ENCODE data around the gene SHOC1. TPM values are rescaled to one million over a fixed set of nuclear protein-coding genes. Genes with fewer than 3 reads are reported as not detected.

The SHOC1 gene
- total and polyA plus RNA-seq, 2 donors (not counting 1 experiment from before 2014, with no cell fraction given), result under 0.01 to 0.02 TPM

- TF ChIP-seq CTCF (conservative IDR thresholded peaks at IDR 0.05 in 1 of 2, IDR thresholded peaks at IDR 0.05 in 1 of 2; ENCODE audit: low read depth in 1 of 2, low read length in 2 of 2), result no peak
- no peak for TF ChIP-seq EZH2 (IDR thresholded peaks at IDR 0.05; ENCODE audit: low read length, missing control alignments)
- Histone ChIP-seq H3K9me3 (ENCODE audit: control insufficient read depth, insufficient read depth, low read depth, low read length) (no peaks in the 10 kb centered on the region), H3K79me2 (ENCODE audit: control insufficient read depth, insufficient read depth, low read length) (no peaks in the 10 kb centered on the region)
Measured at GRCh38 chr9:111825468-111826145, 30.9 kb upstream of the SHOC1 start.

DNA sequence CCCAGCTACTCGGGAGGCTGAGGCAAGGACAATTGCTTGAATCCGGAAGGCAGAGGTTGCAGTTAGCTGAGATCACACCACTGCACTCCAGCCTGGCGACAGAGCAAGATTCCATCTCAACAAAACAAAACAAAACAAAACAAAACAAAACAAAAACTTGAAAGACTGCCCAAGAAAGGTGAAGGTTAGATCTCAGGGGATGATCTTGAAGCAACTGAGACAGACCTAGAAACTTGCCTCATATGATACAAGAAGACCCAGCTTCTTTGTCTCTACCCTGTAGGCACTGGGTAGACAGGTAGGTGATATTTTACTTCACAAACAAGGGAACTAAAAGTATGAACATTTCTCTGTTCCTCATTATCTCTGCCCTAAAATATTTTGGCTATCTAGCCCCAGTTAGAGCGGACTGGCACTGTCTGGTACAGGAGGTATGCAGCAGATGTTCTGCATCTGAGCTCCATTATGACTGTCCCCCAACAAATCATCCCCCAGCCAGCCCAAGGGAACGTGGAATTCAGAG lies 26.3 kb upstream of the SHOC1 start:
- no peak overlapping the region for H2AFZ ChIP-seq (ENCODE audit: low read length)
- no peak for TF ChIP-seq EZH2 (IDR thresholded peaks at IDR 0.05; ENCODE audit: low read length, missing control alignments)
- TF ChIP-seq CTCF (conservative IDR thresholded peaks at IDR 0.05 in 1 of 2, IDR thresholded peaks at IDR 0.05 in 1 of 2; ENCODE audit: low read depth in 1 of 2, low read length in 2 of 2), result no peak
- no peaks in the 10 kb centered on the region for H4K20me1 ChIP-seq (ENCODE audit: control insufficient read depth, extremely low read depth, insufficient read depth, low read length)
- no peaks in the 10 kb centered on the region for H3K27me3 ChIP-seq (ENCODE audit: control insufficient read depth, insufficient read depth, low read length)
- H3K4me3 ChIP-seq (replicated peaks in 1 of 4; ENCODE audit: control extremely low read depth in 1 of 4, insufficient read depth in 1 of 4, low read depth in 3 of 4, low read length in 4 of 4), result no peak overlapping the region
- H3K9me3 ChIP-seq (ENCODE audit: control insufficient read depth, insufficient read depth, low read depth, low read length), result no peaks in the 10 kb centered on the region
- no peak overlapping the region for H3K27ac ChIP-seq (ENCODE audit: insufficient read depth, low read length)
- no peaks in the 10 kb centered on the region for H3K36me3 ChIP-seq (ENCODE audit: control insufficient read depth, insufficient read depth, low read length)
- no peak for DNase-seq (ENCODE audit: low read depth in 2 of 2)
- H3K4me1 ChIP-seq (ENCODE audit: control insufficient read depth, extremely low read depth, insufficient read depth, low read length), result no peaks in the 10 kb centered on the region
- H3K79me2 ChIP-seq (ENCODE audit: control insufficient read depth, insufficient read depth, low read length), result no peaks in the 10 kb centered on the region
- no peak overlapping the region for H3K4me2 ChIP-seq (ENCODE audit: extremely low read depth, insufficient read depth, low read length)
- H3K9ac ChIP-seq (ENCODE audit: insufficient read depth, low read length), result no peak overlapping the region

More at GRCh38 chr9:111825468-111826145, 30.9 kb upstream of the SHOC1 start:
- DNase-seq (ENCODE audit: low read depth in 2 of 2), result peak; percentile 29 to 38
- Histone ChIP-seq H3K4me1 (ENCODE audit: control insufficient read depth, extremely low read depth, insufficient read depth, low read length) (no peaks in the 10 kb centered on the region), H3K36me3 (ENCODE audit: control insufficient read depth, insufficient read depth, low read length) (no peaks in the 10 kb centered on the region), H3K4me3 (replicated peaks in 1 of 4; ENCODE audit: control extremely low read depth in 1 of 4, insufficient read depth in 1 of 4, low read depth in 3 of 4, low read length in 4 of 4) (no peak overlapping the region), H3K9ac (ENCODE audit: insufficient read depth, low read length) (no peak overlapping the region), H3K27ac (ENCODE audit: insufficient read depth, low read length) (no peak overlapping the region), H2AFZ (ENCODE audit: low read length) (no peak overlapping the region), H3K4me2 (ENCODE audit: extremely low read depth, insufficient read depth, low read length) (no peak overlapping the region), H3K27me3 (ENCODE audit: control insufficient read depth, insufficient read depth, low read length) (no peaks in the 10 kb centered on the region), H4K20me1 (ENCODE audit: control insufficient read depth, extremely low read depth, insufficient read depth, low read length) (no peaks in the 10 kb centered on the region)

GRCh38 chr9:111819360-111819759 lies 24.6 kb upstream of the SHOC1 start:
- Histone ChIP-seq H3K9me3 (ENCODE audit: control insufficient read depth, insufficient read depth, low read depth, low read length) (no peaks in the 10 kb centered on the region), H3K36me3 (ENCODE audit: control insufficient read depth, insufficient read depth, low read length) (no peaks in the 10 kb centered on the region), H3K4me3 (replicated peaks in 1 of 4; ENCODE audit: control extremely low read depth in 1 of 4, insufficient read depth in 1 of 4, low read depth in 3 of 4, low read length in 4 of 4) (no peak overlapping the region), H3K4me1 (ENCODE audit: control insufficient read depth, extremely low read depth, insufficient read depth, low read length) (no peaks in the 10 kb centered on the region), H3K4me2 (ENCODE audit: extremely low read depth, insufficient read depth, low read length) (no peak overlapping the region), H2AFZ (ENCODE audit: low read length) (no peak overlapping the region), H3K27ac (ENCODE audit: insufficient read depth, low read length) (no peak overlapping the region), H4K20me1 (ENCODE audit: control insufficient read depth, extremely low read depth, insufficient read depth, low read length) (no peaks in the 10 kb centered on the region), H3K9ac (ENCODE audit: insufficient read depth, low read length) (no peak overlapping the region), H3K27me3 (ENCODE audit: control insufficient read depth, insufficient read depth, low read length) (no peaks in the 10 kb centered on the region), H3K79me2 (ENCODE audit: control insufficient read depth, insufficient read depth, low read length) (no peaks in the 10 kb centered on the region)
- no peak for DNase-seq (ENCODE audit: low read depth in 2 of 2)
- TF ChIP-seq CTCF (conservative IDR thresholded peaks at IDR 0.05 in 1 of 2, IDR thresholded peaks at IDR 0.05 in 1 of 2; ENCODE audit: low read depth in 1 of 2, low read length in 2 of 2) (no peak), EZH2 (IDR thresholded peaks at IDR 0.05; ENCODE audit: low read length, missing control alignments) (no peak)
